NCI-H82 treated with DMSO at 0.1 percent for 48 hours (cell line): ENCODE results near the gene ZNF446.
"Not testable (repeated sequence)": the region's sequence is repeated elsewhere in the genome, so short reads cannot be mapped to it uniquely, and the experiment has no call there.

Experiments
- DNase-seq: peaks from one replicate; lab custom pipeline; 2025; ENCODE audit not compliant: unreplicated experiment; lab: John Stamatoyannopoulos, UW

ZNF446 gene

GRCh38 chr19:58469241-58470013 is 6.7 kb upstream of the ZNF446 start:
- DNase-seq: no peak

GRCh38 chr19:58470837-58471543 is 5.2 kb upstream of the ZNF446 start:
- DNase-seq: not testable (repeated sequence)

GRCh38 chr19:58471736-58472135 is 4.4 kb upstream of the ZNF446 start:
- no peak for DNase-seq

GRCh38 chr19:58473775-58474174 is 2.4 kb upstream of the ZNF446 start:
- DNase-seq: no peak

GRCh38 chr19:58474291-58474996 is 1.7 kb upstream of the ZNF446 start:
- DNase-seq: no peak

GRCh38 chr19:58474997-58475713 is 997 bp upstream of the ZNF446 start:
- no peak for DNase-seq

- DNase-seq: no peak
Observed at GRCh38 chr19:58476498-58477015, 405 bp downstream of the ZNF446 start.

GRCh38 chr19:58477130-58477529 is 978 bp downstream of the ZNF446 start:
- no peak for DNase-seq

GRCh38 chr19:58477871-58478270 is 1.7 kb downstream of the ZNF446 start:
- DNase-seq: no peak

- no peak for DNase-seq
Observed at GRCh38 chr19:58479303-58479702, 3.2 kb downstream of the ZNF446 start.

- no peak for DNase-seq
Observed at GRCh38 chr19:58479736-58480480, 3.8 kb downstream of the ZNF446 start.

GRCh38 chr19:58480481-58480830 is 4.3 kb downstream of the ZNF446 start:
- DNase-seq: no peak

GRCh38 chr19:58480831-58481230 is 4.7 kb downstream of the ZNF446 start:
- no peak for DNase-seq

- no peak for DNase-seq
Observed at GRCh38 chr19:58482372-58482771, 6.2 kb downstream of the ZNF446 start.

GRCh38 chr19:58483776-58484175 is 7.6 kb downstream of the ZNF446 start:
- DNase-seq: no peak

GRCh38 chr19:58484349-58484748 is 8.2 kb downstream of the ZNF446 start:
- DNase-seq: not testable (repeated sequence)

- no peak for DNase-seq
Observed at GRCh38 chr19:58491393-58491792, 15.2 kb downstream of the ZNF446 start.

GRCh38 chr19:58492265-58492664 is 16.1 kb downstream of the ZNF446 start:
- DNase-seq: no peak

- no peak for DNase-seq
Observed at GRCh38 chr19:58497634-58498170, 21.6 kb downstream of the ZNF446 start.
